Mesothelial cell of epicardium (in vitro differentiated cells): Measurements from ENCODE around the gene FAM53B. TPM values are rescaled to one million over a fixed set of nuclear protein-coding genes. Genes with fewer than 3 reads are reported as not detected.

Experiments used
- DNase-seq, 2 experiments: peaks; one replicate each; pipeline ENCODE4 v3.0.0; 2021; ENCODE audit warnings: low spot score in 2 of 2; ENCODE audit not compliant: unreplicated experiment in 2 of 2
- H3K27ac Mint-ChIP-seq: 2 replicates; pipeline ENCODE4 v1.8.0; 2021; ENCODE audit warnings: mixed read lengths
- H3K27me3 Mint-ChIP-seq: 2 replicates; pipeline ENCODE4 v1.8.0; 2021; ENCODE audit warnings: low read depth, mixed read lengths
- H3K36me3 Mint-ChIP-seq: 2 replicates; pipeline ENCODE4 v1.8.0; 2021; ENCODE audit warnings: mixed read lengths
- H3K4me1 Mint-ChIP-seq: 2 replicates; pipeline ENCODE4 v1.8.0; 2021; ENCODE audit warnings: mixed read lengths
- H3K4me3 Mint-ChIP-seq: 2 replicates; pipeline ENCODE4 v1.8.0; 2021; ENCODE audit warnings: mild to moderate bottlenecking, moderate library complexity, mixed read lengths
- H3K9me3 Mint-ChIP-seq: 2 replicates; pipeline ENCODE4 v1.8.0; 2021; ENCODE audit warnings: mixed read lengths
- total RNA-seq: library from RNA; stranded (reverse); gene quantifications from 3 replicates; pipeline ENCODE4 v1.2.1, GENCODE V29; 2021
- TF ChIP-seq, protein P1 (sequence below): fragments of 200-600 bp; sonication (generic); IDR thresholded peaks from one replicate; pipeline ENCODE4 v1.5.0; 2021; ENCODE audit warnings: antibody characterized with exemption; ENCODE audit not compliant: unreplicated experiment

Gene FAM53B
- total RNA-seq, 1 donor from 2014 or later = 42.0 TPM

DNA sequence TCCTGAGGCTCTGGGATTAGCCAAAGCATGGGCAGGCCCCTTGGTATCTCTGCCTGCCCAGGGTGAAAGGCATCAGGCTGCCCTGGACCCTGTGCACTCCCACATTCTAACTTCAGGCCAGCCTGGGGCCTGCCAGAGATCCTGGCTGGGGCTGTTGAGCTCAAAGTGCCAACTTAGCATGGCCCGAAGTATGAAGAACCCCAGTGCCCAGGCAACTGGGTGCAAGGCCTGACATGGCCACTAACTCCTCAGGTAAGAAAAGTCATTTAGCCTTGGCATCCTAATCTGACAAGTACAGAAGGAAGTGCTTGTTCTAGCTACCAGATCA, 43.2 kb downstream of the FAM53B start:
- peaks cover 36% of the 10 kb centered on the region for H3K4me1 Mint-ChIP-seq
- peaks cover 9% of the 10 kb centered on the region for H3K36me3 Mint-ChIP-seq
- H3K27me3 Mint-ChIP-seq = no peaks in the 10 kb centered on the region
- TF ChIP-seq, protein P1, sequence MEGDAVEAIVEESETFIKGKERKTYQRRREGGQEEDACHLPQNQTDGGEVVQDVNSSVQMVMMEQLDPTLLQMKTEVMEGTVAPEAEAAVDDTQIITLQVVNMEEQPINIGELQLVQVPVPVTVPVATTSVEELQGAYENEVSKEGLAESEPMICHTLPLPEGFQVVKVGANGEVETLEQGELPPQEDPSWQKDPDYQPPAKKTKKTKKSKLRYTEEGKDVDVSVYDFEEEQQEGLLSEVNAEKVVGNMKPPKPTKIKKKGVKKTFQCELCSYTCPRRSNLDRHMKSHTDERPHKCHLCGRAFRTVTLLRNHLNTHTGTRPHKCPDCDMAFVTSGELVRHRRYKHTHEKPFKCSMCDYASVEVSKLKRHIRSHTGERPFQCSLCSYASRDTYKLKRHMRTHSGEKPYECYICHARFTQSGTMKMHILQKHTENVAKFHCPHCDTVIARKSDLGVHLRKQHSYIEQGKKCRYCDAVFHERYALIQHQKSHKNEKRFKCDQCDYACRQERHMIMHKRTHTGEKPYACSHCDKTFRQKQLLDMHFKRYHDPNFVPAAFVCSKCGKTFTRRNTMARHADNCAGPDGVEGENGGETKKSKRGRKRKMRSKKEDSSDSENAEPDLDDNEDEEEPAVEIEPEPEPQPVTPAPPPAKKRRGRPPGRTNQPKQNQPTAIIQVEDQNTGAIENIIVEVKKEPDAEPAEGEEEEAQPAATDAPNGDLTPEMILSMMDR = no peak
- H3K27ac Mint-ChIP-seq = peak overlapping the region; percentile 87
- DNase-seq = no peak
- H3K9me3 Mint-ChIP-seq = no peaks in the 10 kb centered on the region
- H3K4me3 Mint-ChIP-seq = no peak overlapping the region

DNA sequence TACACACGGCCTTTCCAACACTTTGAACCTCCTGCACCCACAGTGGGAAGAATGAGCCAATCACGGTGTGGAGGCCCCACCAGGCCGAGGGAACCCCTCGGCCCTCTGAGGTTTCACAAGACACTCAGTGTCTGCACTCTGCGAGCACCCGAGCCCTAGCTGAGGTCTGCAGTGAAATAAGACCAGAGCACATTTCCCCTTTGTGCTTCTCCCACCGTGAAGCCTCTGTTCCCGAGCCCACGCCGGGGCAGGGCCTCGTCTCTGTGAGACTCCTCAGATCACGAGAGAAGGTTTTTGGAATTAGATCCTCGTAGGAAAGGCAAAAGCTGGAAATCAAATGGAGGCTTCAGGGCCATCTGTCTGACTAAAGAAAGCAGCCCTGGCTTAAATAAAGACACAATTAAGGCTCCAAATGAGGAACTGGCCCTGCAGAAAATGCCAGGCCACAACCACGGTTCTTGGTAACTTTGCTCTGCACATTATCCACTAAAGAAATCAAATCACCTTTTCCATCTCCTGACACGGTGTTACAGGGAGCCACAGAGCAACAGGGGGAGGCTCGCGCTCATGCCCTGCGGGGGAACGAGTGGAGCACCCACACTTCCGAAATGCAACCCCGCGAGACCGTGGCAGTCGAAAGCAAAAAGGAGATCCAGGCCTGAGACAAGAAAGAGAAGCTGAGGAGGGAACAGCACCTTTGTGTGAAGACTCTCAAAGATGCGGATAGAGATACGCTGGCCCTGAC, 43.7 kb downstream of the FAM53B start:
- Mint-ChIP-seq H3K36me3 (peaks cover 11% of the 10 kb centered on the region), H3K4me3 (no peak overlapping the region), H3K27ac (peak overlapping the region; percentile 87), H3K4me1 (peaks cover 37% of the 10 kb centered on the region), H3K27me3 (no peaks in the 10 kb centered on the region), H3K9me3 (no peaks in the 10 kb centered on the region)
- no peak for DNase-seq
- TF ChIP-seq, protein P1 = no peak

- H3K4me3 Mint-ChIP-seq = no peak overlapping the region
- peaks cover 37% of the 10 kb centered on the region for H3K4me1 Mint-ChIP-seq
- no peaks in the 10 kb centered on the region for H3K27me3 Mint-ChIP-seq
- DNase-seq = no peak
- peak overlapping the region; percentile 71 for H3K27ac Mint-ChIP-seq
- peaks cover 18% of the 10 kb centered on the region for H3K36me3 Mint-ChIP-seq
- TF ChIP-seq, protein P1 = no peak
- no peaks in the 10 kb centered on the region for H3K9me3 Mint-ChIP-seq
These were observed 44.5 kb downstream of the FAM53B start for GRCh38 chr10:124699471-124700292.

DNA sequence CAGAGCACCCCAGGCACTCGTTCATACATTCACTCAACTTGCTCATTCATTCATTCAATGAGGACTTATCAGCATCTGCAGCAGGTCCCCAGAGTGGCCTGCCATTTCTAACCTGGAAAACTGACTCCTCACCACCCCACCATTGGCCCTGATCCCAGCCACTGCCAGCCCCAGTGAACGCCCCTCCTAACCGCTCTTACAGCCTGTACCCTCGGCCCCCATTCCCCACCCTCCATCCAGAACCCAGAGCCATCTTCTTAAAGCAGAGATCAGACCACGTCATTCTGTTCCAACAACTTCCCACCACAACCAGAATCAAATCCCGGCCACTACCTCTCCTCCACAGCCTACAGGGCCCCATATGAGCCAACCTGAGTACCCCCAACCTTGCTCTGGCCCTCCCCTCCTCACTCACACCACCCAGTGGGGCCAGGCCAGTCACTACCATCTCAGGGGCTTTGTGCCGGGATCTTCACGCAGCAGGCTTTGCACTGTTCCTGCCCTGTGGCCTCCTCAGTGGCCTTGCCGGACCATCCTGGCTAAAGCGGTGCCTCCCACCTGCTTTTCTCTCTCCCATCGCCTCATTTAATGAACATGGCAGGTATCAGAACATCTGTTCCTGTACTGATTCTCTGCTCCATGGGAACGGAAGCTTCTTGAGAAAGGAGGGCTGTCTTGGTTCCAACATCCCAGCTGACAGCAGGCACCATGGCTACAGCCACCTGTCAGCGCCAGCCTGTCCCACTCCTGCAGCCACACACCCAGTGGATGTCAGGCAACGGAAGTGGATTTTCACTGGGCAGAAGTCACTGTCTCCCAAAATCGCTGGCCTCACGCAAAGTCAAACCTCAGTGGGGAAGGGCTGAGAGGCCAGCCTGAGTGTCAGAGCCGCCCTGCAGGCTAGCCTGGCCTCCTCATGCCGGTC, 45.4 kb downstream of the FAM53B start:
- Mint-ChIP-seq H3K36me3 (peaks cover 18% of the 10 kb centered on the region), H3K27me3 (no peaks in the 10 kb centered on the region), H3K4me3 (no peak overlapping the region), H3K9me3 (no peaks in the 10 kb centered on the region), H3K27ac (peak overlapping the region; percentile 61), H3K4me1 (peaks cover 45% of the 10 kb centered on the region)
- TF ChIP-seq, protein P1 = no peak
- no peak for DNase-seq

- Mint-ChIP-seq H3K36me3 (peaks cover 18% of the 10 kb centered on the region), H3K4me1 (peaks cover 45% of the 10 kb centered on the region), H3K4me3 (no peak overlapping the region), H3K27ac (peak overlapping the region; percentile 43), H3K27me3 (no peaks in the 10 kb centered on the region), H3K9me3 (no peaks in the 10 kb centered on the region)
- TF ChIP-seq, protein P1 = no peak
- no peak for DNase-seq
These were observed 46.2 kb downstream of the FAM53B start for GRCh38 chr10:124697837-124698544.
